HepG2 (cell line): Measurements from ENCODE around the gene MOV10L1.

Experiments
- ATF7-NPFF ChIP-seq: sonication (generic); formaldehyde crosslinking; IDR thresholded peaks from 2 replicates; pipeline ENCODE4 v1.8.1; 2023; ENCODE audit warnings: mild to moderate bottlenecking, low read depth, missing genetic modification reagents, moderate library complexity
- EP300 ChIP-seq, 3 experiments: sonication (generic) in 1 of 3; formaldehyde crosslinking in 1 of 3; IDR thresholded peaks; 2 replicates each; pipeline versions ENCODE4 v1.5.1 to v1.6.1; 2011 to 2020; ENCODE audit warnings: low read depth in 2 of 3, low read length in 2 of 3, borderline replicate concordance in 1 of 3, improper control_type of control experiment in 1 of 3, mild to moderate bottlenecking in 1 of 3, missing genetic modification reagents in 1 of 3, moderate library complexity in 1 of 3
- ESRRA ChIP-seq: sonication (generic); formaldehyde crosslinking; IDR thresholded peaks from 2 replicates; pipeline ENCODE4 v1.5.1; 2020; ENCODE audit warnings: mild to moderate bottlenecking, low read depth, missing genetic modification reagents
- MED8 ChIP-seq: sonication (generic); formaldehyde crosslinking; IDR thresholded peaks from 2 replicates; pipeline ENCODE4 v1.8.1; 2023; ENCODE audit warnings: mild to moderate bottlenecking, missing genetic modification reagents; ENCODE audit not compliant: insufficient replicate concordance
- MXI1 ChIP-seq: IDR thresholded peaks from 3 replicates; pipeline ENCODE4 v1.6.1; 2012; ENCODE audit warnings: low read depth, low read length, inconsistent platforms, borderline replicate concordance
- SMC3 ChIP-seq: IDR thresholded peaks from 2 replicates; pipeline ENCODE4 v1.6.1; 2011; ENCODE audit warnings: low read length, improper control_type of control experiment
- TBX3 ChIP-seq: fragments of 450-650 bp; IDR thresholded peaks from 2 replicates; pipeline ENCODE4 v1.6.1; 2017; ENCODE audit warnings: antibody characterized with exemption, mild to moderate bottlenecking, inconsistent platforms, borderline replicate concordance
- TOPORS ChIP-seq: sonication (generic); formaldehyde crosslinking; IDR thresholded peaks from 2 replicates; pipeline ENCODE4 v1.8.0; 2023; ENCODE audit warnings: mild to moderate bottlenecking, missing genetic modification reagents
- ZNF703 ChIP-seq: sonication (generic); formaldehyde crosslinking; IDR thresholded peaks from 2 replicates; pipeline ENCODE4 v1.5.1; 2020; ENCODE audit warnings: missing genetic modification reagents, mild to moderate bottlenecking, moderate library complexity, borderline replicate concordance
- TF ChIP-seq, protein P1 (sequence below): sonication (generic); formaldehyde crosslinking; IDR thresholded peaks from 2 replicates; pipeline ENCODE4 v1.5.0; 2020; ENCODE audit warnings: mild to moderate bottlenecking, missing genetic modification reagents, moderate library complexity
- TF ChIP-seq, protein P2 (sequence below): sonication (generic); formaldehyde crosslinking; IDR thresholded peaks from 2 replicates; pipeline ENCODE4 v1.9.0; 2021; ENCODE audit warnings: missing genetic modification reagents, borderline replicate concordance
- TF ChIP-seq, protein P3 (sequence below): sonication (generic); formaldehyde crosslinking; IDR thresholded peaks from 2 replicates; pipeline ENCODE4 v1.5.0; 2020; ENCODE audit warnings: mild to moderate bottlenecking, missing genetic modification reagents

DNA sequence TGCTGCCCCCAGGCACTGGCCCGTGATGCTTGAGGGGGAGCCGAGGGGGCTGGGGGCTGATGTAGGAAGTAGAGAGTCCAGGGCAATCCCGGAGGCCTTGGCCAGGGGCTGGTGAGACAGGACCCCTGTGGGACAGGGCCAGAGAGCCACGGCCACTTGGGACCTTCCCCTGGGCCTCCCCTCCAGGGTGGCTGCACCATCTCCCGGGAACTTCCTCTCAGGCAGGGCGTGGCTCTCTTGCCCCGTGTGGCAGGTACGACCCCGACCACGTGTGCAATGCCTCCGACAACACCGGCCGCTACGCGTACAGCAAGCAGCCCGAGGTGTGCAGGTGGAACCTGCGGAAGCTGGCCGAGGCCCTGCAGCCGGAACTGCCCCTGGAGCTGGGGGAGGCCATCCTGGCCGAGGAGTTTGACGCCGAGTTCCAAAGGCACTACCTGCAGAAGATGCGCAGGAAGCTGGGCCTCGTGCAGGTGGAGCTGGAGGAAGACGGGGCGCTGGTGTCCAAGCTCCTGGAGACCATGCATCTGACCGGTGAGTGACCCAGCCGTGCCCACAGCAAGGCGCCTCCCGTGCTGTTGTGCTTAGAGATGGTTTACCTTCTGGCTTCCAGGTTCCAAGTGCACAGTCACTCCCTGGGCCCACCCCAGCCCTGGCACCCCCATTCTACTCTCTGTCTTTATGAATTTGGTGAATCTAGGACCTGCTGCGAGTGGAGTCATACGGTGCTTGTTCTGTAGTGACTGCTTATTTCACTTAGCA, 120.8 kb downstream of the MOV10L1 start:
- TF ChIP-seq TBX3 = no peak
- TF ChIP-seq, protein P1, sequence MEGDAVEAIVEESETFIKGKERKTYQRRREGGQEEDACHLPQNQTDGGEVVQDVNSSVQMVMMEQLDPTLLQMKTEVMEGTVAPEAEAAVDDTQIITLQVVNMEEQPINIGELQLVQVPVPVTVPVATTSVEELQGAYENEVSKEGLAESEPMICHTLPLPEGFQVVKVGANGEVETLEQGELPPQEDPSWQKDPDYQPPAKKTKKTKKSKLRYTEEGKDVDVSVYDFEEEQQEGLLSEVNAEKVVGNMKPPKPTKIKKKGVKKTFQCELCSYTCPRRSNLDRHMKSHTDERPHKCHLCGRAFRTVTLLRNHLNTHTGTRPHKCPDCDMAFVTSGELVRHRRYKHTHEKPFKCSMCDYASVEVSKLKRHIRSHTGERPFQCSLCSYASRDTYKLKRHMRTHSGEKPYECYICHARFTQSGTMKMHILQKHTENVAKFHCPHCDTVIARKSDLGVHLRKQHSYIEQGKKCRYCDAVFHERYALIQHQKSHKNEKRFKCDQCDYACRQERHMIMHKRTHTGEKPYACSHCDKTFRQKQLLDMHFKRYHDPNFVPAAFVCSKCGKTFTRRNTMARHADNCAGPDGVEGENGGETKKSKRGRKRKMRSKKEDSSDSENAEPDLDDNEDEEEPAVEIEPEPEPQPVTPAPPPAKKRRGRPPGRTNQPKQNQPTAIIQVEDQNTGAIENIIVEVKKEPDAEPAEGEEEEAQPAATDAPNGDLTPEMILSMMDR (CRISPR knock-in tag) = no peak
- TF ChIP-seq SMC3 = no peak
- TF ChIP-seq ZNF703 = no peak
- no peak for TF ChIP-seq EP300 (IDR thresholded peaks at IDR 0.05; ENCODE audit: low read depth in 2 of 2, low read length in 2 of 2)
- TF ChIP-seq EP300 (CRISPR knock-in tag; IDR thresholded peaks at IDR 0.05; ENCODE audit: borderline replicate concordance) = no peak
- TF ChIP-seq TOPORS = no peak
- no peak for TF ChIP-seq MXI1
- TF ChIP-seq, protein P2, sequence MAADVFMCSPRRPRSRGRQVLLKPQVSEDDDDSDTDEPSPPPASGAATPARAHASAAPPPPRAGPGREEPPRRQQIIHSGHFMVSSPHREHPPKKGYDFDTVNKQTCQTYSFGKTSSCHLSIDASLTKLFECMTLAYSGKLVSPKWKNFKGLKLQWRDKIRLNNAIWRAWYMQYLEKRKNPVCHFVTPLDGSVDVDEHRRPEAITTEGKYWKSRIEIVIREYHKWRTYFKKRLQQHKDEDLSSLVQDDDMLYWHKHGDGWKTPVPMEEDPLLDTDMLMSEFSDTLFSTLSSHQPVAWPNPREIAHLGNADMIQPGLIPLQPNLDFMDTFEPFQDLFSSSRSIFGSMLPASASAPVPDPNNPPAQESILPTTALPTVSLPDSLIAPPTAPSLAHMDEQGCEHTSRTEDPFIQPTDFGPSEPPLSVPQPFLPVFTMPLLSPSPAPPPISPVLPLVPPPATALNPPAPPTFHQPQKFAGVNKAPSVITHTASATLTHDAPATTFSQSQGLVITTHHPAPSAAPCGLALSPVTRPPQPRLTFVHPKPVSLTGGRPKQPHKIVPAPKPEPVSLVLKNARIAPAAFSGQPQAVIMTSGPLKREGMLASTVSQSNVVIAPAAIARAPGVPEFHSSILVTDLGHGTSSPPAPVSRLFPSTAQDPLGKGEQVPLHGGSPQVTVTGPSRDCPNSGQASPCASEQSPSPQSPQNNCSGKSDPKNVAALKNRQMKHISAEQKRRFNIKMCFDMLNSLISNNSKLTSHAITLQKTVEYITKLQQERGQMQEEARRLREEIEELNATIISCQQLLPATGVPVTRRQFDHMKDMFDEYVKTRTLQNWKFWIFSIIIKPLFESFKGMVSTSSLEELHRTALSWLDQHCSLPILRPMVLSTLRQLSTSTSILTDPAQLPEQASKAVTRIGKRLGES (CRISPR knock-in tag) = no peak
- TF ChIP-seq, protein P3, sequence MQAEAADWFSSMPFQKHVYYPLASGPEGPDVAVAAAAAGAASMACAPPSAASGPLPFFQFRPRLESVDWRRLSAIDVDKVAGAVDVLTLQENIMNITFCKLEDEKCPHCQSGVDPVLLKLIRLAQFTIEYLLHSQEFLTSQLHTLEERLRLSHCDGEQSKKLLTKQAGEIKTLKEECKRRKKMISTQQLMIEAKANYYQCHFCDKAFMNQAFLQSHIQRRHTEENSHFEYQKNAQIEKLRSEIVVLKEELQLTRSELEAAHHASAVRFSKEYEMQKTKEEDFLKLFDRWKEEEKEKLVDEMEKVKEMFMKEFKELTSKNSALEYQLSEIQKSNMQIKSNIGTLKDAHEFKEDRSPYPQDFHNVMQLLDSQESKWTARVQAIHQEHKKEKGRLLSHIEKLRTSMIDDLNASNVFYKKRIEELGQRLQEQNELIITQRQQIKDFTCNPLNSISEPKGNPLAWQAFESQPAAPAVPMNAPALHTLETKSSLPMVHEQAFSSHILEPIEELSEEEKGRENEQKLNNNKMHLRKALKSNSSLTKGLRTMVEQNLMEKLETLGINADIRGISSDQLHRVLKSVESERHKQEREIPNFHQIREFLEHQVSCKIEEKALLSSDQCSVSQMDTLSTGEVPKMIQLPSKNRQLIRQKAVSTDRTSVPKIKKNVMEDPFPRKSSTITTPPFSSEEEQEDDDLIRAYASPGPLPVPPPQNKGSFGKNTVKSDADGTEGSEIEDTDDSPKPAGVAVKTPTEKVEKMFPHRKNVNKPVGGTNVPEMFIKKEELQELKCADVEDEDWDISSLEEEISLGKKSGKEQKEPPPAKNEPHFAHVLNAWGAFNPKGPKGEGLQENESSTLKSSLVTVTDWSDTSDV (CRISPR knock-in tag) = no peak
- no peak for TF ChIP-seq ATF7-NPFF (CRISPR knock-in tag)
- TF ChIP-seq MED8 (CRISPR knock-in tag) = no peak
- TF ChIP-seq ESRRA = no peak
